HepG2 (cell line): ENCODE results near the gene NUP107. TPM values are rescaled to one million over a fixed set of nuclear protein-coding genes. Genes with fewer than 3 reads are reported as not detected.

ENCODE experiments used
- AFF4 ChIP-seq: sonication (generic); formaldehyde crosslinking; IDR thresholded peaks from 2 replicates; pipeline ENCODE4 v1.4.0; 2020; ENCODE audit warnings: missing genetic modification reagents
- ELK4 ChIP-seq: sonication (generic); formaldehyde crosslinking; IDR thresholded peaks from 2 replicates; pipeline ENCODE4 v1.9.0; 2021; ENCODE audit warnings: missing genetic modification reagents, borderline replicate concordance
- NBN ChIP-seq: fragments of 450-650 bp; conservative IDR thresholded peaks from 2 replicates; pipeline ENCODE4 v1.6.1; 2017
- NFE2L2 ChIP-seq: fragments of 150-350 bp; IDR thresholded peaks from 2 replicates; pipeline ENCODE4 v1.6.1; 2014; ENCODE audit warnings: low read length
- PAF1 ChIP-seq: IDR thresholded peaks from 2 replicates; pipeline ENCODE4 v1.6.1; 2016; ENCODE audit warnings: missing genetic modification reagents, missing compliant biosample characterization
- SAFB2 ChIP-seq: sonication (generic); formaldehyde crosslinking; IDR thresholded peaks from 2 replicates; pipeline ENCODE4 v1.5.1; 2020; ENCODE audit warnings: missing genetic modification reagents, low read depth, mild to moderate bottlenecking, borderline replicate concordance
- WIZ ChIP-seq: sonication (generic); formaldehyde crosslinking; IDR thresholded peaks from 2 replicates; pipeline ENCODE4 v1.5.1; 2020; ENCODE audit warnings: mild to moderate bottlenecking, missing genetic modification reagents
- ZBTB26 ChIP-seq: IDR thresholded peaks from 2 replicates; pipeline ENCODE4 v1.6.1; 2016; ENCODE audit warnings: missing compliant biosample characterization, missing genetic modification reagents, borderline replicate concordance
- ZBTB40 ChIP-seq, 2 experiments: fragments of 450-650 bp in 1 of 2; sonication (generic) in 1 of 2; formaldehyde crosslinking in 1 of 2; IDR thresholded peaks; 2 replicates each; pipeline versions ENCODE4 v1.6.1 to v1.8.0; 2016 to 2022; ENCODE audit warnings: antibody characterized with exemption in 1 of 2, mild to moderate bottlenecking in 1 of 2, missing genetic modification reagents in 1 of 2
- ZNF296 ChIP-seq: sonication (generic); formaldehyde crosslinking; conservative IDR thresholded peaks from 2 replicates; pipeline ENCODE4 v1.5.0; 2020; ENCODE audit warnings: mild to moderate bottlenecking, missing genetic modification reagents
- ZNF556 ChIP-seq: sonication (generic); formaldehyde crosslinking; IDR thresholded peaks from 2 replicates; pipeline ENCODE4 v1.4.0; 2020; ENCODE audit warnings: mild to moderate bottlenecking, missing genetic modification reagents, borderline replicate concordance
- polyA plus RNA-seq, 8 experiments: library from polyadenylated mRNA; depleted of rRNA in 3 of 8; stranded (reverse) in 7 of 8; unstranded in 1 of 8; fragments of >200 nt; fragmentation: Illumina TruSeq in 4 of 8; extraction: Trizol in 4 of 8; gene quantifications; 2 replicates each; pipeline versions ENCODE4 v1.2.1 to v1.2.3, GENCODE V29; 2011 to 2016; ENCODE audit warnings: low read depth in 4 of 8, missing spikeins in 1 of 8, mixed read lengths in 1 of 8; ENCODE audit not compliant: insufficient read depth in 1 of 8
- total RNA-seq, 5 experiments: library from RNA; depleted of rRNA; stranded (reverse); fragments of >200 nt; fragmentation: Illumina TruSeq; extraction: Trizol; gene quantifications; 2 replicates each; pipeline ENCODE4 v1.2.3, GENCODE V29; 2016; ENCODE audit warnings: low read depth in 1 of 5

Gene NUP107
- total and polyA plus RNA-seq, 2 of the 13 experiments (the other 11 are each of a cell fraction or from before 2014, with no cell fraction given), result 54.7 to 100 TPM

- TF ChIP-seq ZBTB40 (IDR thresholded peaks at IDR 0.05) (no peak), ZBTB40 (CRISPR knock-in tag; IDR thresholded peaks at IDR 0.05) (0 out of 2 replicates have a peak, but pooled peaks have one; percentile 31), ZBTB26 (CRISPR knock-in tag) (no peak), WIZ (no peak), PAF1 (CRISPR knock-in tag) (no peak), ZNF296 (CRISPR knock-in tag) (no peak), NBN (no peak), NFE2L2 (no peak), SAFB2 (CRISPR knock-in tag) (0 out of 2 replicates have a peak, but pooled peaks have one; percentile 67), ZNF556 (CRISPR knock-in tag) (0 out of 2 replicates have a peak, but pooled peaks have one; percentile 13), AFF4 (peak; percentile 82; the same call in 1 of the 2 replicates), ELK4 (CRISPR knock-in tag) (no peak)
Observed at GRCh38 chr12:68788554-68789143, 101.9 kb downstream of the NUP107 start (continued).
